Osteocyte (in vitro differentiated cells): ENCODE measurements around the gene RHOU. TPM values are rescaled to one million over a fixed set of nuclear protein-coding genes. Genes with fewer than 3 reads are reported as not detected.

Experiments used
- DNase-seq: peaks from one replicate; pipeline ENCODE4 v3.0.0; 2021; ENCODE audit warnings: mixed read lengths; ENCODE audit not compliant: unreplicated experiment; ENCODE audit errors: extremely low spot score
- H3K27ac Mint-ChIP-seq: one replicate; pipeline ENCODE4 v1.8.0; 2021; ENCODE audit warnings: mild to moderate bottlenecking, mixed read lengths; ENCODE audit not compliant: unreplicated experiment
- H3K27me3 Mint-ChIP-seq: one replicate; pipeline ENCODE4 v1.8.0; 2021; ENCODE audit warnings: mixed read lengths; ENCODE audit not compliant: unreplicated experiment
- H3K36me3 Mint-ChIP-seq: one replicate; pipeline ENCODE4 v1.8.0; 2021; ENCODE audit warnings: mixed read lengths; ENCODE audit not compliant: unreplicated experiment
- H3K4me1 Mint-ChIP-seq: one replicate; pipeline ENCODE4 v1.8.0; 2021; ENCODE audit warnings: mixed read lengths; ENCODE audit not compliant: unreplicated experiment
- H3K4me3 Mint-ChIP-seq: one replicate; pipeline ENCODE4 v1.8.0; 2021; ENCODE audit warnings: mild to moderate bottlenecking, moderate library complexity, mixed read lengths; ENCODE audit not compliant: unreplicated experiment
- H3K9me3 Mint-ChIP-seq: one replicate; pipeline ENCODE4 v1.8.0; 2021; ENCODE audit warnings: mixed read lengths; ENCODE audit not compliant: unreplicated experiment
- CTCF ChIP-seq: fragments of 200-600 bp; sonication (generic); IDR thresholded peaks from 2 replicates; pipeline ENCODE4 v1.5.0; 2021; ENCODE audit warnings: antibody characterized with exemption, mild to moderate bottlenecking, moderate library complexity
- total RNA-seq: library from RNA; stranded (reverse); gene quantifications from 2 replicates; pipeline ENCODE4 v1.2.1, GENCODE V29; 2021

Gene RHOU
- total RNA-seq, 1 donor from 2014 or later, result 2.3 TPM

- Mint-ChIP-seq H3K27me3 (no peaks in the 10 kb centered on the region), H3K36me3 (no peaks in the 10 kb centered on the region), H3K4me1 (peaks cover 12% of the 10 kb centered on the region), H3K9me3 (no peaks in the 10 kb centered on the region), H3K27ac (no peak overlapping the region), H3K4me3 (no peak overlapping the region)
- no peak for DNase-seq
- no peak for TF ChIP-seq CTCF
These were observed 40.0 kb upstream of the RHOU start for GRCh38 chr1:228695015-228695955.

DNA sequence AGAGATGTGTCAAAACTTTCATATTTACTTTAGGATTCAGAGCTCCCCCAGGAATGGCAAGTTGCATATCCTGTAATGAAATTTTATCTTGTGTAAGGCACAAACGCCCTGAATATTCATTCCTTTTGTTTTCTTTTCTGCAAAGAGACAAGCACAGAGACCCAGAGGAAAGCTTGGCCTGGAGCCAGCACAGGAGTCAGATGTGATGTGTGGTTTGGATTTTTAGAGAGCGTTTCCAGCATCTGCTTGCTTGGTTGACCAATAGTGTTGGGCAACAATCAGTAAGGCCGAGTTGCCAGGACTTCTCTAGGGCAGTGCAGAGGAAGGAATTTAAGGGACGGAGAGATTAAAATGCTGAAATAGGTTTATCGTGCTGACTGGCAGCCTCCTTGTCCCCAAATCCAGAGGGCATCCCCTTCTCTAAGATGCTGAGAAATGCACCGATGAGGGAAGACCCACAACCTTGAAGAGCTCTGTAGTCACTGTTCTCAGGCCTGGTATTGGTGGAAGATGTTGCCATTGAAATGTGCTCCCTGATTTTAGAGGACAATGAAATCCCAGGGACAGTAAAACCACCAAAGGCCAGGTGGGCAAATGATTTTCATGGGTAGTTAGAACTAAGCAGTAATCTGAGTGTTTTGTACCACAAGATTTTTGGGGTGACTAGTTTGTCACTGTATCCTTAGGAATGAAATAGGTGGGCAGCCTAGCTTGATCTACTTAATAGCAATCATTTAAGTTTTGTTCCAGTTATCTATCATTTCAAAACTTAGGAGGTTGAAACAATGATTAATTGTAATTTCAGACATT is 37.9 kb upstream of the RHOU start:
- DNase-seq, result no peak
- TF ChIP-seq CTCF, result no peak
- Mint-ChIP-seq H3K27me3 (no peaks in the 10 kb centered on the region), H3K4me1 (peaks cover 12% of the 10 kb centered on the region), H3K9me3 (no peaks in the 10 kb centered on the region), H3K27ac (no peak overlapping the region), H3K4me3 (no peak overlapping the region), H3K36me3 (no peaks in the 10 kb centered on the region)

DNA sequence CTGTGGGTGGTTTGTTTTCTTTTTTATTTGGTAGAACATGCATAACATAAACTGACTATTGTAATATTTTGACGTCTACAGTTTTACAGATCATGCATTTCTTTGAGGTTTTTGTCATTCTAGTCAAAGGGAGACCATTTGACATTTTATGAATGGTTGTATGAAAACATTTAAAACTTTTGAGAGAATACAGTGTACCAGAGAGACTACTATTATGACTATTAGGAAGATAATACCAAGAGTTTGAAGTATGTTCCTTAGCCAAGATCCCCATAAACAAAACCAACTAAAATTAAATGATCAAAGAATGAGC is 37.3 kb upstream of the RHOU start:
- Mint-ChIP-seq H3K27ac (no peak overlapping the region), H3K36me3 (no peaks in the 10 kb centered on the region), H3K27me3 (no peaks in the 10 kb centered on the region), H3K4me3 (no peak overlapping the region), H3K9me3 (no peaks in the 10 kb centered on the region), H3K4me1 (peaks cover 12% of the 10 kb centered on the region)
- TF ChIP-seq CTCF, result no peak
- no peak for DNase-seq

GRCh38 chr1:228702433-228702832 is 32.8 kb upstream of the RHOU start:
- Mint-ChIP-seq H3K9me3 (no peaks in the 10 kb centered on the region), H3K27me3 (no peaks in the 10 kb centered on the region), H3K4me3 (no peak overlapping the region), H3K36me3 (no peaks in the 10 kb centered on the region), H3K27ac (no peak overlapping the region), H3K4me1 (peaks cover 4% of the 10 kb centered on the region)
- DNase-seq, result no peak
- no peak for TF ChIP-seq CTCF

DNA sequence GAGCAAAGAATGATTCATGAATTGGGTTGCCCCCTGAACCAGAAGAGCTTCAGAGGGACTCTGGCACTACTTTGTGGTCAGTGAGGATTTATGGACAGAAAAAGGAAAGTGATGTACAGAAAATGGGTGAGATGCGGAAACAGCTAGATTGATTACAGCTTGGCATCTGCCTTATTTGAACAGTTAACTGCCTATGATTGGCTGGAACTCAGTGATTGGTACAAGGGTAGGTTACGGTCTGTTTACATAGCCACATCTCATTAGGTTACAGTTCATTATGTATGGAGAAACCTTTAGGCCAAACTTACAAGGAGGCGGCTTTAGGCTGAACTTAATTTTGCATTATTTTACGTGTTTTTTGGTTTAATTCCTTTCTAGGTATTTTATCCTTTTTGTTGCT is 29.0 kb upstream of the RHOU start:
- TF ChIP-seq CTCF, result no peak
- Mint-ChIP-seq H3K9me3 (peaks cover 4% of the 10 kb centered on the region), H3K27me3 (no peaks in the 10 kb centered on the region), H3K4me3 (no peak overlapping the region), H3K4me1 (no peaks in the 10 kb centered on the region), H3K27ac (no peak overlapping the region), H3K36me3 (no peaks in the 10 kb centered on the region)
- DNase-seq, result no peak
